Measurements from ENCODE around the gene VKORC1L1. TPM values are rescaled to one million over a fixed set of nuclear protein-coding genes. Genes with fewer than 3 reads are reported as not detected.
"Not testable (repeated sequence)": the region's sequence is repeated elsewhere in the genome, so short reads cannot be mapped to it uniquely, and the experiment has no call there.

The VKORC1L1 gene
- total RNA-seq, 2 donors from 2014 or later = 29.8 to 32.1 TPM

- ATAC-seq (no peak), DNase-seq (no peak)
- intact Hi-C loops (cut with DNase I) = no loop called here
Observed at GRCh38 chr7:65925040-65925439, 52.2 kb downstream of the VKORC1L1 start.

GRCh38 chr7:65926588-65926987 lies 53.7 kb downstream of the VKORC1L1 start:
- no peak for DNase-seq
- intact Hi-C loops (cut with DNase I) = no loop called here
- no peak for ATAC-seq

- ATAC-seq = peak in 1 of 2 donors; percentile 19
- intact Hi-C loops (cut with DNase I) = no loop called here
Observed at GRCh38 chr7:65927489-65928448, 54.9 kb downstream of the VKORC1L1 start.

GRCh38 chr7:65931685-65932084 lies 58.8 kb downstream of the VKORC1L1 start:
- ATAC-seq (no peak), DNase-seq (no peak)
- intact Hi-C loops (cut with DNase I) = no loop called here

More at GRCh38 chr7:65927489-65928448, 54.9 kb downstream of the VKORC1L1 start:
- DNase-seq = no peak

GRCh38 chr7:65937296-65937695 lies 64.4 kb downstream of the VKORC1L1 start:
- no peak for ATAC-seq
- intact Hi-C loops (cut with DNase I) = no loop called here
- no peak for DNase-seq

- intact Hi-C loops (cut with DNase I) = no loop called here
- DNase-seq (no peak), ATAC-seq (no peak)
Observed at GRCh38 chr7:65938336-65938895, 65.5 kb downstream of the VKORC1L1 start.

GRCh38 chr7:65945787-65946186 lies 72.9 kb downstream of the VKORC1L1 start:
- ATAC-seq; intact Hi-C loops (cut with DNase I); DNase-seq: not testable (repeated sequence)

- intact Hi-C loops (cut with DNase I) = no loop called here
- DNase-seq (no peak), ATAC-seq (peak in 1 of 2 donors; percentile 45)
Observed at GRCh38 chr7:65946904-65947303, 74.0 kb downstream of the VKORC1L1 start.

- ATAC-seq (no peak), DNase-seq (no peak)
- intact Hi-C loops (cut with DNase I) = no loop called here
Observed at GRCh38 chr7:65951837-65952578, 79.1 kb downstream of the VKORC1L1 start.

GRCh38 chr7:65953001-65953720 lies 80.3 kb downstream of the VKORC1L1 start:
- DNase-seq = no peak
- intact Hi-C loops (cut with DNase I) = no loop called here
- no peak for ATAC-seq

GRCh38 chr7:65953890-65954450 lies 81.1 kb downstream of the VKORC1L1 start:
- ATAC-seq (no peak), DNase-seq (no peak)
- intact Hi-C loops (cut with DNase I) = no loop called here

- no peak for ATAC-seq
- intact Hi-C loops (cut with DNase I) = no loop called here
- no peak for DNase-seq
Observed at GRCh38 chr7:65955718-65956117, 82.8 kb downstream of the VKORC1L1 start.

GRCh38 chr7:65960351-65961074 lies 87.6 kb downstream of the VKORC1L1 start:
- DNase-seq (no peak), ATAC-seq (peak in 1 of 2 donors; percentile 23)
- intact Hi-C loops (cut with DNase I) = no loop called here

- intact Hi-C loops (cut with DNase I) = no loop called here
- DNase-seq (no peak), ATAC-seq (no peak)
Observed at GRCh38 chr7:65962033-65962432, 89.2 kb downstream of the VKORC1L1 start.

- DNase-seq; intact Hi-C loops (cut with DNase I); ATAC-seq: not testable (repeated sequence)
Observed at GRCh38 chr7:65964671-65965070, 91.8 kb downstream of the VKORC1L1 start.

GRCh38 chr7:65966146-65966545 lies 93.3 kb downstream of the VKORC1L1 start:
- intact Hi-C loops (cut with DNase I) = no loop called here
- ATAC-seq (no peak), DNase-seq (no peak)

GRCh38 chr7:65967361-65968155 lies 94.7 kb downstream of the VKORC1L1 start:
- intact Hi-C loops (cut with DNase I) = no loop called here
- no peak for DNase-seq
- no peak for ATAC-seq

All from left cardiac atrium (tissue), 4 donors.